ENCODE measurements around the gene MEF2C.

Gene MEF2C

GRCh38 chr5:88826646-88827585, 56.1 kb downstream of the MEF2C start:
- DNase-seq = peak; percentile 54

- no peak for DNase-seq
These were observed 57.2 kb downstream of the MEF2C start for GRCh38 chr5:88825584-88826315.

GRCh38 chr5:88824892-88825583, 57.9 kb downstream of the MEF2C start:
- DNase-seq = peak; percentile 67

GRCh38 chr5:88824141-88824540, 58.8 kb downstream of the MEF2C start:
- DNase-seq = no peak

DNA sequence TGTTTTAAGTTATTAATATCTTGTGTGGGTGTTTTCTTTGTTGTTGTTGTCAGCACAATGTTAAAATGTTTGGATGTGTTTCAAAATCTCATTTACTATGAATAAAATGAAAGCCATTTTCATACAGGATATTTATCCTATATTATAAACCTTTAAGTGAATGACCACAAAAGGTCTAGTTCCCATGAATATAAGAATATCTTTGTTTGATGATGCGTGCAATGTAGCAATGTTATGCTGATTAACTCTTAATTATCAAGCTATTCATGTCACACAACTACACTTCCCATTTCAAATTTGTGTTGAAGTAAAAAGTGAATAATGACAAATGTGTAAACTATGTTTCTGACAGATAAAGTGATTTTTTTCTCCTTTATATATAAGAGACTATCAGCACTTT, 59.8 kb downstream of the MEF2C start:
- no peak for DNase-seq

GRCh38 chr5:88821161-88821560, 61.8 kb downstream of the MEF2C start:
- DNase-seq = no peak

DNA sequence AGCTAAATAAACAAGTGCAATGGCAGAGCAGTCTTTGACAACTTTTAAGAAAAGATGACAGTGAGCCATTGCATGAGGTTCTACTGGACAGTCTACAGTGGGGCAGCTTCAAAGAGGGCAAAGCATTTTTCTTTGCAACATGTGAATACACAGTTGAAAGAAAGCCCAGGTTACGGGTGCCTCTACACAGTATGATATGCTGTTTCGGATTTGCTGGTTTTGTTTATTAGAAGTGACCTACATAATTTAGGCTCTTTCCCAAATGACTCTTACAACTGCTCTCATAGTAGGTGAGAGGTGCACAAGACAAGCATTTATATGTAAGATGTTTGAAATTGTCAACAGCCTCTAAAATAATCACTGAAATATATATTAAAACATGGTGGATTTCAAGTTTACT, 62.4 kb downstream of the MEF2C start:
- no peak for DNase-seq

DNA sequence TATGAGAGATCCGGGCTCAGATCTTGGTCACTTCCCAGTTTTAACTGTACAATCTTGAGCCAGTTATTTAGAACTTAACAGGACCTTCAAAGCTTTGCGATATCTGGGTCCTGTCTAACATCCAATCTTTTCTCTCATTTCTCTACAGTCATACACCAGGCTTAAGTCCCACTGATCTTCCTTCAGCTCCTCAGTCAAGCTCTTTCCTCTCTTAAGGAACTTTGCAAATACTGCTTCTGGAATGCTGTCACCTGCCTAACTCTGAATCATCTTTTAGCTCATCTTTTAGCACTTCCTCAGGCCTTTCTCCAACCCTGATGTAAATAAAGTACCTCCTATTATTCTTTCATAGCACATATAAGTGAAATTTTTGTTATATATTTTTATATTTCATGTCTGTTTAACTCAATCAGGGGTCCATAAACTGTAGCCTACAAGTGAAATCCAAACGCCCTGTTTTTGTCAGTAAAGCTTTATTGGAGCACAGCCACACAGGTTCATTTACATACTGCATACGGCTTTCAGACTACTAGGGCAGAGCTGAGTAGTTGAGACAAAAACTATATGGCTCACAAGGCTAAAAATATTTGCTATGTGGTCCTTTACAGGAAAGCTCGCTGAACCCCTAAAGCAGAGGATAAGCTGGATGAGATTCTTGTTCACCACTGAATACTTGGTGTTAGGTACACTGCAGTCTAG, 63.5 kb downstream of the MEF2C start:
- no peak for DNase-seq

GRCh38 chr5:88818296-88818695, 64.7 kb downstream of the MEF2C start:
- no peak for DNase-seq

DNA sequence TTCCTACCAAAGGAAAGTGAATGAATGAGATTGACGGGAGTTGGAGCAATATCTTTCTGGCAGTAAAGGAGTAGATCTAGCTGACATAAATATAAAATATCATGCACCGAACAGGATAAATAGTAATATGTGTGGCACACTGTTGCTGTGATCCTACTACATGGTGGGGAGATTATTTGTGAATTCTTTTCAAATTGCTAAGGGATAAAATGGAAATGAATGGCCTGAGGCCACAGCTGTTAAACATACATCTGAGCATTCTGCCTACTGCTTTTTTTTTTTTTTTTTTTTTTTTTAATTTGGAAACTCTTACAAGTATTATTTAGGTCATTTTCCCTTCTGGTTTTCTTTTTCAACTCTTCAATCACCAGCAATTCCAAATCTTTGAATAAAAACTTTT, 66.8 kb downstream of the MEF2C start:
- DNase-seq = no peak

- DNase-seq = no peak
These were observed 67.8 kb downstream of the MEF2C start for GRCh38 chr5:88815050-88815789.

- no peak for DNase-seq
These were observed 69.0 kb downstream of the MEF2C start for GRCh38 chr5:88813805-88814575.

GRCh38 chr5:88813244-88813643, 69.7 kb downstream of the MEF2C start:
- no peak for DNase-seq

- DNase-seq = no peak
These were observed 74.8 kb downstream of the MEF2C start for GRCh38 chr5:88808153-88808552.

GRCh38 chr5:88807327-88807726, 75.7 kb downstream of the MEF2C start:
- no peak for DNase-seq

DNA sequence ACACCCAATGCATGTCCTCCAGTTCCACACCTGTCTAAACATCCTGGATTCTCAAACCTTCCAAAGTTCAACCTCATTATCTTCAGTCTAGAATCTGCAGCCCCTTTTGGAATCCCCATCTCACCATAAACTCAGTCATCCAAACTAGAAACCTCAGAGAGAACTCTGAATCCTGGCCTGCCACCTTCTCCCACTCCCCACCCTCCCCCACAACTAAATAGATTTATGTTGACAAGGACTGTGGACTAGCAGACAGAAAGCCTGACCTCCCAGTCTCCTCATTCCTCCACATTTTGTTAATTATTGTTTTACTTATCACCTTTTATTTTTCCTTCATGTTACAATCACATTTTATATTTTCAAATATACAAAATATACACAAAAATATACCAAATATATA, 76.6 kb downstream of the MEF2C start:
- DNase-seq = no peak

GRCh38 chr5:88805151-88805784, 77.7 kb downstream of the MEF2C start:
- no peak for DNase-seq

- no peak for DNase-seq
These were observed 78.5 kb downstream of the MEF2C start for GRCh38 chr5:88804444-88804843.

GRCh38 chr5:88803309-88803708, 79.7 kb downstream of the MEF2C start:
- no peak for DNase-seq

DNA sequence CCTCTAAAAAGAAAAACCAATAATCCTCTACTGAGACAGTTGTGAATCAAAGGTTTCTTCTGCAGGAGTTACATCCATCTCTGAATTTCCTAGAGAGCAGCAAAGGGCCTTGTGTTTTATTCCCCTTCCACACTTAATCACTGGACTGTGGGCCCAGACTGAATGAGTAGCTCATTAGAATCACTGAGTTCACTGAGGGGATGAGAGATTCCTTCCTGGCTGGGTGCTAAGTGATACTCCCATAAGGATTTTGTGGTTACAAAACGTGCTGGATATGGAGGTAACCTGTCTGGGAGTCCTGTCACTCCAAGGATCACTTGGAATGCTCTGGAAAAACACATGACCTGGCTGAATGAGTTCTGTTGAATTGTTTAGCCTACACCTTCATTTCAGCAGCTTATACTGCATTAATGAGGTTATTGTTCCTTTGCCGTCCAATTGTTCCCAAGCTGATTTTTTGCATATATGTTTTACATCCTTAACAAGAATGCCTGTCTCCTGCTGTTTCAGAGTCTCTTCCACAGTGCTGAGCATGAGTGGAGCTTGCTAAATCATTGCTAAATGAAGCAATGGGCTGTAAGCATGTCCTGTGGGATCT, 82.9 kb downstream of the MEF2C start:
- peak; percentile 52 for DNase-seq

Measured in kidney glomerular epithelial cell (primary cell).